ENCODE results near the gene MMP12.

- TF ChIP-seq CTCF (conservative IDR thresholded peaks at IDR 0.05; ENCODE audit: low read depth in 2 of 2) (no peak), EZH2 (IDR thresholded peaks at IDR 0.05; ENCODE audit: low read depth, unreplicated experiment) (no peak), EZH2phosphoT487 (IDR thresholded peaks at IDR 0.05; ENCODE audit: unreplicated experiment) (no peak), ETS1 (IDR thresholded peaks at IDR 0.05) (no peak), POLR2AphosphoS5 (IDR thresholded peaks at IDR 0.05; ENCODE audit: low read depth) (no peak), CREB1 (CRISPR knock-in tag; IDR thresholded peaks at IDR 0.05; ENCODE audit: low read depth) (no peak), REST (IDR thresholded peaks at IDR 0.05; ENCODE audit: unreplicated experiment) (no peak), STAT1 (IDR thresholded peaks at IDR 0.05; ENCODE audit: unreplicated experiment) (no peak), JUNB (IDR thresholded peaks at IDR 0.05; ENCODE audit: unreplicated experiment) (no peak)
These were observed 3.8 kb upstream of the MMP12 start for GRCh38 chr11:102878595-102878994.
